ENCODE data around the gene BCL11B.

BCL11B gene

DNA sequence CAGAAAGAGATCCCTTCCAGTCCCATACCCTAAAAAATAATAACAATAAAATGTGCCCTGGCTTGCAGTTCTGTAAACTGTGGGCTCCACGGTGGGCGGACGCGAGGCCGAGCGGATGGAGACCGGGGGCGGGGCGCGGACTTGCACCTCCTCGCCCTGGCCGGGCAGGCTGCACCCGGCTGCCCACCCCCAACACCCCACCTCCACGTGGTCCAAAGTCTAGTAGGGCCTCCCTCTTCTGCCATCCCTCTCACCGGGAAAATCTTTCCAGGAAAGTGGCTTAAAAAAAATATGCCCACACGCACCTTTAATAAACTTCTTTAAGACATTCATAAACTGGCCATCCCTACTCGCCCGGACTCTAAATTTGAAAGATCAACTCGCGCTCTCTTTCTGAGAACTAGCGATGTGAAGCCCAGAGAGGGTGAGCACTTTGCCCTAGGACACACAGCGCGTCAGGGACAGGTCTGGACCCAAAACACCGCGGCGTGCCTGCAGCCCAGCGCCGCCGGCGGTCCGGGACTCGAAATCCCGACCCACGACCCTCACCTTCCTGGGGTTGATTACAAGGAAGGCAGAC lies 1.9 kb upstream of the BCL11B start:
- H3K4me3 ChIP-seq (ENCODE audit: low read depth, low read length): peak overlapping the region; percentile 32
- DNase-seq (ENCODE audit: low read depth, low spot score): no peak
- in situ Hi-C loops (cut with HindIII; ENCODE audit: low sequenced_read_pairs): no loop called here

DNA sequence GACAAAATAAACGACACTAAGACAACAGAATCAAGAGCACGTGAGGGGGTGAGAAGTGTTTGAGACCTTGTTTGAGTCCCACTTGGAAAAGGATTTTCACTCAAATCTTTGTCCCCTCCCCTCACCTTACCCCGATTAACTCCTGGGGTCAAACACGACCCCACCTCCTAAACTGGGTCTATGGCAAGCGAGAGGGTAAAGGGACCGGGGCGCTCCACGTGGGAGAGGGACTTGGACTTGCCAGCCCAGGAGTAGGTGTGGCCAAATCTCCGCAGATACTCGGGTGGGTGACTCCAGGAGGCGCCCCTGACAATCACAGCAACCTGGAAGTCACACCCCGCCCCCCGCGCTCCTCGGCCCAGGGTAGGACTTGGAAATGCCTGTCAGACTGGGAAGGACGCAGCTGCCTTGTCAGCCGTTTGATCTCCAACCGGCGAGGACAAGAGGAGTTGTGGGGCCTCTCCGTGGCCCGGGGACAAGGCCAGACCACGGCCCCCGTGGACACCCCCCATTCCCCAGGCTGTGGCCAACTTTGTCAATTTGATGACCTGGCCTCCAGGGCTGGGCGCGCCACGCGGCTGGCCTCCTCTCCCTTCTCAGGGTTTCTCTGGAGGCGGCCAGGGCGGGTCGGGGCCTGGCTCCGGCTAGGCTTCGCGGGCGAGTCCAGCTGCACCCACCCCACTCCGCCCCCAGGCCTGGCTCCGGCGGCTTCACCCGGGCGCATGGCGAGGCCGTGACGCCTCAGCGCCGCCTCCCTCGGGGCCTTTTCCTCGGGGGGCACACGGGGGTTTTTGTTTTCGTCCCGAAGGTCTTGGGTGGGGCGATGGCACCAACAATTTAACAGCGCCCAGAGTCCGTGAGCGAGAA lies 1.1 kb upstream of the BCL11B start:
- in situ Hi-C loops (cut with HindIII; ENCODE audit: low sequenced_read_pairs): no loop called here
- DNase-seq (ENCODE audit: low read depth, low spot score): no peak
- TF ChIP-seq, protein P1, sequence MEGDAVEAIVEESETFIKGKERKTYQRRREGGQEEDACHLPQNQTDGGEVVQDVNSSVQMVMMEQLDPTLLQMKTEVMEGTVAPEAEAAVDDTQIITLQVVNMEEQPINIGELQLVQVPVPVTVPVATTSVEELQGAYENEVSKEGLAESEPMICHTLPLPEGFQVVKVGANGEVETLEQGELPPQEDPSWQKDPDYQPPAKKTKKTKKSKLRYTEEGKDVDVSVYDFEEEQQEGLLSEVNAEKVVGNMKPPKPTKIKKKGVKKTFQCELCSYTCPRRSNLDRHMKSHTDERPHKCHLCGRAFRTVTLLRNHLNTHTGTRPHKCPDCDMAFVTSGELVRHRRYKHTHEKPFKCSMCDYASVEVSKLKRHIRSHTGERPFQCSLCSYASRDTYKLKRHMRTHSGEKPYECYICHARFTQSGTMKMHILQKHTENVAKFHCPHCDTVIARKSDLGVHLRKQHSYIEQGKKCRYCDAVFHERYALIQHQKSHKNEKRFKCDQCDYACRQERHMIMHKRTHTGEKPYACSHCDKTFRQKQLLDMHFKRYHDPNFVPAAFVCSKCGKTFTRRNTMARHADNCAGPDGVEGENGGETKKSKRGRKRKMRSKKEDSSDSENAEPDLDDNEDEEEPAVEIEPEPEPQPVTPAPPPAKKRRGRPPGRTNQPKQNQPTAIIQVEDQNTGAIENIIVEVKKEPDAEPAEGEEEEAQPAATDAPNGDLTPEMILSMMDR (IDR thresholded peaks at IDR 0.05; ENCODE audit: low read depth, low read length): no peak
- H3K4me3 ChIP-seq (ENCODE audit: low read depth, low read length): no peak overlapping the region

More for the DNA sequence above, 1.9 kb upstream of the BCL11B start:
- TF ChIP-seq, protein P1 (IDR thresholded peaks at IDR 0.05; ENCODE audit: low read depth, low read length): no peak

DNA sequence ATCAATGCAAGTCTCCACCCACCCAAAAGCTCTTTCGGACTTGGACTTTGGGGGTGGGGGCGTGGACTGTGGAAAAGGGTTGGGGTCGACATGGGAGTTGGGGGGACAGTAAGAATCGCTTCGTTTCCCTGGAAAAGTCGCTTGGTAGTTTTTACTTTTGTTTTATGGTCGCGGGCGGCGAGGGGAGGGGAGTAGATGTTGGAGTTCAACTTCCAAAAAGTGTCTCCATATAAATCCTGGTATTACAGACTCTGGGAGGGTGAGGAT lies 568 bp upstream of the BCL11B start:
- in situ Hi-C loops (cut with HindIII; ENCODE audit: low sequenced_read_pairs): no loop called here
- H3K4me3 ChIP-seq (ENCODE audit: low read depth, low read length): peak overlapping the region; percentile 46
- TF ChIP-seq, protein P1 (IDR thresholded peaks at IDR 0.05; ENCODE audit: low read depth, low read length): no peak
- DNase-seq (ENCODE audit: low read depth, low spot score): no peak

DNA sequence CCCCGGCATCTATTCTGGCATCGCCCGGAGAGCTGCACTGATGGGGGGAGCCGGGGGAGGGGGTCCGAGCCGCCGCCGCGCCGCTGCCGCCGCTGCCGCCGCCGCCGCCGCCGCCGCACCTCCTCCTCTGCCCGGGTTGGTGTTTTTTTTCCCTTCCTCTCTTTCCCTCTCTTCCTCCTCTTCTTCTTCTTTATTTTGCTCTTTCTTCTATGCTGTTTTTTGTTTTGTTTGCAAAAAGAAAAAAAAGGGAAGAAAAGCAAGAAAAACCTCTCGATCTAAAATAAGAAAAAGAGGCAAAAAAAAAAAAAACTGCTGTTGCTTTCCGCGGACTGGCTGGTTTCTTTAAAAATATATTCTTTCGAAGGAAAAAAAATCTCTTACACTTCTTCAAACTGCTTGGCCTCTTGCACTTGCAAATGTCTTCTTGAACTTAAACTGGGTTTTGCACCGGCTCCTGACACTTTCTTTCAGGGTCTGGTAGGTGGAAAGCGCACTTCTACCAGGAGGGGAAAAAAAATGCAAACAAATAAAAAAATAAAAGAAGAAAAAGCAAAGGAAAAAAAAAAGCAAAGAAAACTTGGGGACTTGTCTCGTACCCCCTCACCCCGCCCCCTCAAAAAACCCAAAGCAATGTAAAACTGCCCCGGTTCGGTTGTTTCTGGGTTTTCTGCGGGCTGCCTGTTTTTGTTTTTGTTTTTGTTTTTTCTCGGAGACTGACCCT lies 616 bp downstream of the BCL11B start:
- TF ChIP-seq, protein P1 (IDR thresholded peaks at IDR 0.05; ENCODE audit: low read depth, low read length): no peak
- no peak for DNase-seq (ENCODE audit: low read depth, low spot score)
- H3K4me3 ChIP-seq (ENCODE audit: low read depth, low read length): peak overlapping the region; percentile 46
- in situ Hi-C loops (cut with HindIII; ENCODE audit: low sequenced_read_pairs): no loop called here

DNA sequence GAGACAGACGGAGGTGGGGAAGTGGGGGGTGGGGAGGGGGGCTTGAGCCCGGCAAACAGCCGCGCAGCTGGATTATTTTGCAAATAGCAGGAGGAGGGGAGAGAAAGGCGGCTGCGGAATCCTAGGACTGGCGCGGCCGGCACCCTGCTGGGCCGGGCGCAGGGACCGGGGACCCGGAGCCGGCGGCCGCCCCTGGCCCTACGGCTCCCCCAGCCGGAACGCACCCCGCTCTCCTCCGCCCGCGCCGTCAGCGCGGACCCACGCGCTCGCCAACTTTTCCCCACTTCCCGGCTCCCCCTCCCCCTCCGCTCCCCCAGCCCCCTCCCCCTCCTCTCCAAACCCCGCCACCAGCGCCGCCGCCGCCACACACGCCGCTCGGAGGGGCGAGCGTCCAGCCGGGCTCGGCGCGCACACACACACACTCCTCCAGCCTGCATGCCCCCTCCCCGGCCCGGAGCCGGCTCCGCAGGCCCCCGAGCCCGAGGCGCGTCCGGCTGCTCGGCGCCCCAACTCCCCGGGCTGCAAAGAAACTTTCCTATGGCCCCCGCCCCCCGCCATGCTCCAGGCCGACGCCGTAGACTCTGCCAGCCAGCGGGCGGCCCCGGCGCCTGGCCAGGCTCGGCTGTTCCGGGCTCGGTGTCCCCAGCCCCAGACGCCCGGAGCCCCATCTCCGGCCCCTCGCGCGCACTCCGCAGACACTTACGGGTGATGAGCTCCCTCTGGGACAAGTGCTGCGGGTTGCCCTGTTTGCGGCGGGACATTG lies 1.4 kb downstream of the BCL11B start:
- in situ Hi-C loops (cut with HindIII; ENCODE audit: low sequenced_read_pairs): no loop called here
- DNase-seq (ENCODE audit: low read depth, low spot score): no peak

More for the DNA sequence above, 1.4 kb downstream of the BCL11B start:
- peak overlapping the region; percentile 38 for H3K4me3 ChIP-seq (ENCODE audit: low read depth, low read length)
- TF ChIP-seq, protein P1 (IDR thresholded peaks at IDR 0.05; ENCODE audit: low read depth, low read length): no peak

Data from astrocyte of the spinal cord (primary cell).